Measurements from ENCODE around the gene LPAR4. TPM values are rescaled to one million over a fixed set of nuclear protein-coding genes. Genes with fewer than 3 reads are reported as not detected.

Gene LPAR4, protein sequence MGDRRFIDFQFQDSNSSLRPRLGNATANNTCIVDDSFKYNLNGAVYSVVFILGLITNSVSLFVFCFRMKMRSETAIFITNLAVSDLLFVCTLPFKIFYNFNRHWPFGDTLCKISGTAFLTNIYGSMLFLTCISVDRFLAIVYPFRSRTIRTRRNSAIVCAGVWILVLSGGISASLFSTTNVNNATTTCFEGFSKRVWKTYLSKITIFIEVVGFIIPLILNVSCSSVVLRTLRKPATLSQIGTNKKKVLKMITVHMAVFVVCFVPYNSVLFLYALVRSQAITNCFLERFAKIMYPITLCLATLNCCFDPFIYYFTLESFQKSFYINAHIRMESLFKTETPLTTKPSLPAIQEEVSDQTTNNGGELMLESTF
- total RNA-seq: under 0.01 and 0.32 TPM in 2 replicates

DNA sequence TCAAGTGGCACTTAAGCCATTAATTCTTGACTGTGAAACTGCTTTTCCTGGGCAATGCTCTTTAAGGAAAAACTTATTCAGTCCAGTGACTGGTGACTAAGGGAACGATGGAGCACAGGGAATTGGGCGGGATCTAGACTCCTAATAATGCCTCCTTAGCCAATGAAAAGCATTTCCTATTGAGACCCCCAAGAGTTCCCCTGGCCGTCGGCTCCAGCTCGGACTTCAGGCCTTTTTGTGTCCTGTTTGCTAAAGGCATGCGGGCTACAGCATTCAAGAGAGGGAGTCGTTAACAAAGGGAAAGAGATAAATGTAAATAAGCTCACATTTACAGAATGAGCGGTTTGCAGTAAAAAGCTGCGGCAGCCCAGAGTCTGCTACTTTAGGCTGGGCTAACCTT, at the start of gene LPAR4:
LPAR4 (plus strand) TSS at position 232 of the 400 bp plus-strand sequence. CDS start 7,150 bp downstream, outside the sequence.
- no peak for DNase-seq (ENCODE audit: low read depth)
- H3K4me3 ChIP-seq (ENCODE audit: low read depth, low read length): peak within 1 kb of the TSS; percentile 23
- TF ChIP-seq, protein P1, sequence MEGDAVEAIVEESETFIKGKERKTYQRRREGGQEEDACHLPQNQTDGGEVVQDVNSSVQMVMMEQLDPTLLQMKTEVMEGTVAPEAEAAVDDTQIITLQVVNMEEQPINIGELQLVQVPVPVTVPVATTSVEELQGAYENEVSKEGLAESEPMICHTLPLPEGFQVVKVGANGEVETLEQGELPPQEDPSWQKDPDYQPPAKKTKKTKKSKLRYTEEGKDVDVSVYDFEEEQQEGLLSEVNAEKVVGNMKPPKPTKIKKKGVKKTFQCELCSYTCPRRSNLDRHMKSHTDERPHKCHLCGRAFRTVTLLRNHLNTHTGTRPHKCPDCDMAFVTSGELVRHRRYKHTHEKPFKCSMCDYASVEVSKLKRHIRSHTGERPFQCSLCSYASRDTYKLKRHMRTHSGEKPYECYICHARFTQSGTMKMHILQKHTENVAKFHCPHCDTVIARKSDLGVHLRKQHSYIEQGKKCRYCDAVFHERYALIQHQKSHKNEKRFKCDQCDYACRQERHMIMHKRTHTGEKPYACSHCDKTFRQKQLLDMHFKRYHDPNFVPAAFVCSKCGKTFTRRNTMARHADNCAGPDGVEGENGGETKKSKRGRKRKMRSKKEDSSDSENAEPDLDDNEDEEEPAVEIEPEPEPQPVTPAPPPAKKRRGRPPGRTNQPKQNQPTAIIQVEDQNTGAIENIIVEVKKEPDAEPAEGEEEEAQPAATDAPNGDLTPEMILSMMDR (IDR thresholded peaks at IDR 0.05; ENCODE audit: insufficient read depth, low read depth, low read length): no peak

DNA sequence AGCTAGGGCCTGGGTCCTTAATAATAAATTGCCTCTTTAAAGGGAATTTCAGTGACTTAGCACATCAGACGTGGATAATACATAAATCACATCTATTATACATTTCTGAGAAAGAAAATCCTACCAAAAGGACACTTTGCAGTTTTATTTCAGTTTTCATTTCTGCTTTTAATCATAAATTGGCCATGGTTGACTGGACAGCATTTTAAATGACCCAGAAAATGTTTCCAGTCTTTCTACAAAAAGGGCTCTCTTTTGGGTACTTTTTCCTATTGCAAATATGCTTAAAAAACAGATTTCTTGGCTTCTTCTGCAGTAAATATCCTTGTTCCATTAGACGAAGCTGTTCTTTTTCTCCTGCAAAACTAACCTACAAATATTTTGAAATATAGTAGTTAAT, 41.4 kb upstream of the LPAR4 start:
- no peak overlapping the region for H3K4me3 ChIP-seq (ENCODE audit: low read depth, low read length)
- DNase-seq (ENCODE audit: low read depth): no peak
- TF ChIP-seq, protein P1 (IDR thresholded peaks at IDR 0.05; ENCODE audit: insufficient read depth, low read depth, low read length): no peak

DNA sequence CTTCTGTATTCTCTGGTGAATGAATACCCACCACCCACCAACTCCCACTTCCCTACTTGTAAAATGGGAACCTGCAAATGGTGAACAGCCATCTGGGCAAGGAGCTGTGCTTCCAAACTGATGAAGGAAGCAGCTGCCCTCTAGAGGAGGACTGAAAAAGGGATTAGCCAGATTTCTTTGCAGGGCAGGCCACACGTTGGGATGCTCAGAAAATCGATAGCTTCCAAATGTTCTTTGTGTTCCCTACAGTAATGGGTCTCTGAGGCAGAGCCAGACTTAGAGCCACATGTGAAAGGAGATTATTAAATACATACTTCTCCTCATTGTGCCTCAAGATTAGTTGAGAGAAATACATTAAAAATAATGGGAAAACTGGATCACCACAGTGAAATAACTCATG, 39.3 kb upstream of the LPAR4 start:
- peak; percentile 38 for DNase-seq (ENCODE audit: low read depth)
- no peak overlapping the region for H3K4me3 ChIP-seq (ENCODE audit: low read depth, low read length)
- TF ChIP-seq, protein P1 (IDR thresholded peaks at IDR 0.05; ENCODE audit: insufficient read depth, low read depth, low read length): peak; percentile 50

DNA sequence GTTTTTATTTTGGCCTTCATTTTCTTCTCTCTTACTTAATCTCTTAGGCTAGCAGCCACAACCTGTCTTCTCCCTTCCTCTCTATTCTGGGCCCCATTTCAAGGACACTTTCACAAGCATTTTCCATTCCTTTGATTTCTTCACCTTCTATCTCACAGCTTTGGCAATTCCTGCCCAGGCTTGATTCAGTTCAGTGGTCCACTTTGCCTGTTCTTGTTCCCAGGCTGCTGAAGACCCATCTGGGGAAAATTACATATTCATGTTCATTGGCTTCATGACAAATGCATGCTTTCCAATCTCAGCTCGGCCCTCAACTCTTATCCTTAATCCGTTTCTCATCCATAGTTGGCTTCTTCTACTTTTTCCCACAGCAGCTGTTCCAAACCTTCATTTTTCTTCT, 38.7 kb upstream of the LPAR4 start:
- no peak for DNase-seq (ENCODE audit: low read depth)
- TF ChIP-seq, protein P1 (IDR thresholded peaks at IDR 0.05; ENCODE audit: insufficient read depth, low read depth, low read length): no peak
- H3K4me3 ChIP-seq (ENCODE audit: low read depth, low read length): no peak overlapping the region

DNA sequence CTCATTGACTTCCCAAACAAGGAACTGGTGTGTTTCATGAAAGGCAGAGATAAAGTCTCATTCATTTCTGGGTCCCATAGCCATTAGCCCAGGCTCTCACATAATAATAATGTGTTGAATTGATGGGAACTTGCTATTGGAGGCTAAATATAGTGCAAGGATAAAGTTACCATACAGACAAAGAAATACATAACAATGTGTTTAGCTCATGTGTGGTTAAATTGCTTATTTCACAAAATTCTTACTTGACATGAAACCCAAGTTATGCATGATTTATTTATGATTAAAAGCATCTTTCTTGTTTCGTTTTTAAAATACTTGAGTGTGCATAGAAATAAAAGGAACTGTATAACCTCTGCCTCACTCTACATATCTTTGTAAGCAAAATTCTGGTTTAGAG, 37.3 kb upstream of the LPAR4 start:
- DNase-seq (ENCODE audit: low read depth): no peak
- TF ChIP-seq, protein P1 (IDR thresholded peaks at IDR 0.05; ENCODE audit: insufficient read depth, low read depth, low read length): no peak
- no peak overlapping the region for H3K4me3 ChIP-seq (ENCODE audit: low read depth, low read length)

DNA sequence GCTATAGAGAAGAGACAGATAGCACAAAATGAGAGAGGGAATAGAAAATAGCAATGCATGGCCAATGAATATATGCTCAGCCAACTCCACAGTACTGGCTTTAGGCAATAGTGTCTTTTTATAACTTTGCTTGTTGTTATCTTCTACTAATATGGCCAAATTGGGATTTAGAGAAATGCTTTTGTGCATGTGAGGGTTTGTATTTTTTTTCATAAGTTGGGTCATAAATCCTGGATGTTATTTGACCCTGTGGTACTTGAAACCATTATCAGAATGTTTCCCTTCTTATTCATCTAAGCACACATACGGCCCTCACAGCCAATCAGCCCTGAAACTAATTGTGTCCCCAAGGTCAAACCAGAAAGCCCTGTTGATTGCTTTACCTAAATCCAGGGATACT, 35.2 kb upstream of the LPAR4 start:
- TF ChIP-seq, protein P1 (IDR thresholded peaks at IDR 0.05; ENCODE audit: insufficient read depth, low read depth, low read length): no peak
- no peak overlapping the region for H3K4me3 ChIP-seq (ENCODE audit: low read depth, low read length)
- no peak for DNase-seq (ENCODE audit: low read depth)

Measured in fibroblast of villous mesenchyme (primary cell).